Activated naive CD8-positive, alpha-beta T cell treated with anti-CD3 and anti-CD28 coated beads, Interleukin-2, amount 50 U/mL, for 16 hours (primary cell): ENCODE data around the gene ST8SIA6.
"Not testable (repeated sequence)": the region's sequence is repeated elsewhere in the genome, so short reads cannot be mapped to it uniquely, and the experiment has no call there.

Experiments
- DNase-seq: peaks from one replicate; pipeline ENCODE4 v3.0.0-alpha.2; 2020; ENCODE audit warnings: low read depth, low spot score

ST8SIA6 gene

DNA sequence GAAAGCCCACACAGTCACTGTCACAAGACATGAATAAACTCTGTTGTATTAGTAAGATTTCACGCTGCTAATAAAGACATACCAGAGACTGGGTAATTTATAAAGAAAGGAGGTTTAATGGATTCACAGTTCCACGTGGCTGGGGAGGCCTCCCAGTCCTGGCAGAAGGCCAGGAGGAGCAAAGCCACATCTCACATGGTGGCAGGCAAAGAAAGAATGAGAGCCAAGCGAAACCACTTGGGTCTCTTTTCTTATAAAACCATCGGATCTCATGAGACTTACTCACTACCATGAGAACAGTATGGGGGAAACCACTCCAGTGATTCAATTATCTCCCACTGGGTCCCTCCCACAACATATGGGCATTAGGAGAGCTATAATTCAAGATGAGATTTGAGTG, 110.2 kb downstream of the ST8SIA6 start:
- no peak for DNase-seq

DNA sequence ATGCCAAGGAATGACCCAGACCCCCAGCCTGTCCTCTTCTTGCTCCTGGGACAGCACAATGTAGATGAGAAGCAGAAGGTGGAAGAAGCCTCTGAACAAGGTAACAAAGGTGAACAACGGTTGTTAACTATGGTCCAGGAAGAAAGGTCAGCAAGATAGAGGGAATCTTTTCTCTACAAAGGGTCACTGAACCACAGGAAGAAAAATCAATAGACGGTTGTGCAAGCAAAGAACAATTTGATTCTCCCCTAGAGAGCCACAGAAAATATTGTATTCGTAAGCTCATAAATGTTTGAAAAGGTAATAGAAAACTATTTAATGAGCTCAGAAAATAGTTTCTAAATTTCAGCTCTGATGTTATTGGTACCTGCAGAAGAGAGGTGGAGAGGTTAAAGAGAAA, 111.3 kb downstream of the ST8SIA6 start:
- DNase-seq = no peak

DNA sequence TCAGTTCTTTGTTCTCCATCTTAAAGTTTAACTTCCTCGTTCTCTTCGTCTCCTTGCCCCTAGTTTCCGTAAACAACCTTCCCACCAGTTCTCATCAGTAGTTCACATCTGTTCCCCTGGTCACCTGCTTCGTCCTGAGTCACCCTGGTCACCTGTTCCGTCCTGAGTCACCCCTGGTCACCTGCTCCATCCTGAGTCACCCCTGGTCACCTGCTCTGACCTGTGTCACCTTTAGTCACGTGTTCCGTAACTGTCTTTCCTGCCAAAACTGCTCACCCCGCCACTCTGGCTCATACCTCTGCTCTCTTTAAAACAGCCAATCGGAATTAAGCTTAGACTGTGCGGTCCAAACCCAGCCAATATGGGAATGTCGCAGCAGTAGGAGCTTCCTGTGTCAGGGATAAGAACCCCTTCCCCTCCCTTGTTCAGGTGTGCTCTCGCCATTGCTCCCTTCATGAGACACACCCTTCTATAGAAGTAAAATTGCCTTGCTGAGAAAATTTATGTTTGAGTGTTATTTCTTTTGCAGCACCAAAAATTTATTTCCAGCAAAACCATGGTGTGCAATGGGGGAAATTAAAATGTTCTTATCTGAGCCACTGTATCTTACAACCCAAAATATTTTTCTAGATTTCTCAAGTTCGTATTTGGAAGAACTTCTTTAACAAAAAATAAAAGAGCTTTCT, 114.1 kb downstream of the ST8SIA6 start:
- no peak for DNase-seq

DNA sequence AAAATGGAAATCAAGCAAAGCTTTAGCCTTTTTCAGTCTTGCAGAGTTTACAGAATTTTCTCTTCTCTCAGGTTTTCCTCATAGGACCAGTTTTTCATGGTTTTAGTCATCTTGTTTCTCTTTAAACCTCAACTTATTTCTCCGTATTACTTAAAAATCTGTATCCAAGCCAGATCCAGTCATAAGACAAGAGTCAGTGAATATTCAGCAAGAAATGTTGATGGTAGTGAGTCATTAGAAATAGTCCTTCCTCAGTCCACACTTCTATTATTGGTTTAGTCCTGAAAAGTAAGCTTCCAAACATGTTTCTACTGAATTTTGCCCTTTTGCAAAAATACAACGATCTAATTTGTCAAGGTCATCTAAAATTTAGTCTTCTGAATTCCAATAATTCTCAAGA, 119.3 kb downstream of the ST8SIA6 start:
- DNase-seq = no peak

DNA sequence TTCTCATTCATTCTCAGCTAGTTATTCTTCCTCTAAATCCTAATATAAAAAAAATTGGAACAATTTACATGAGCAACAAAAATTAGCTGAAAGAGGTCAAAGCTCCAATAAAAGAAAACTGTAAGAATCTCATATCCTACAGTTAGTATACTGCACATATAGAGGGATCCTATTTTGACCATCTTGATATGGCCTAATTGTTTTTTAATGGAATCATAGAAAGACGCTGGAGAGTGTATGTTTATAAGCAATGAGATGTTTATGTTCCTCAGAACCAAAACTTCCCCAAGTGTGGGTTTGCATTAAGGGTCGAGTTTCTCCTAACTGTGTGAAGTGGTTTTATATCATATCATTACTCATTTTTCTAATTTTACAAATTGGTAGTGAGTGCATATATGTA, 123.9 kb downstream of the ST8SIA6 start:
- no peak for DNase-seq

DNA sequence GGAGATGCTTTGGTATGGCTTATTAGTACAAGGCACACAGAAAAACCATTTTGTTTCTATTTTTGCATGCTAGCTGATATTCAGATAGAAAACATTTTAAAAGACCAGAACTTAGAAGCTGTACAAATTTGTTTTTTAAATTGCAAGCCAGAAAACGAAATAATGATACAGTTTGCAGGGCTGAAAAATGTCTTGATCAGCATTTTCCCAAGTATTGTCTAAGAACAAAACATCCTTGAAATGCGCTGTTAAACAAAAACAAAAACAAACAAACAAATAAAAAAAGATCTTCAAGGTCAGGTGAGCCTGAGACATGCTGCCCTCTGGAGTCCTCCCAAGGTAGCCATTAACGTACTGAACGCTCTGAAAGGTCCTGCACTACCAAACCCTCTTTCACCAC, 128.0 kb downstream of the ST8SIA6 start:
- no peak for DNase-seq

DNA sequence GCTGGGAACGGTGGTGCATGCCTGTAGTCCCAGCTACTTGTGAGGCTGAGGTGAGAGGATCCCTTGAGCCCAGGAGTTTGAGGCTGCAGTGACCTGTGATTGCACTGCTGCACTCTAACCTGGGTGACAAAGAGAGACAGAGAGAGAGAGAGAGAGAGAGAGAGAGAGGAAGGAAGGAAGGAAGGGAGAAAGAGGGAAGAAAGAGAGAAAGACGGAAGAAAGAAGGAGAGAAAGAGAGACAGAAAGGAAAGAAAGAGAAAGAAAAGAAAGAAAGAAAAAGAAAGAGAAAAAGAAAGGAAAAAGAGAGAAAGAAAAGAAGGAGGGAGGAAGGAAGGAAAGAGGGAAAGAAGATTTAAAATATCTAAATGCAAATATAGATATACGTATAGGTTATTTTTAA, 132.4 kb downstream of the ST8SIA6 start:
- not testable (repeated sequence) for DNase-seq

DNA sequence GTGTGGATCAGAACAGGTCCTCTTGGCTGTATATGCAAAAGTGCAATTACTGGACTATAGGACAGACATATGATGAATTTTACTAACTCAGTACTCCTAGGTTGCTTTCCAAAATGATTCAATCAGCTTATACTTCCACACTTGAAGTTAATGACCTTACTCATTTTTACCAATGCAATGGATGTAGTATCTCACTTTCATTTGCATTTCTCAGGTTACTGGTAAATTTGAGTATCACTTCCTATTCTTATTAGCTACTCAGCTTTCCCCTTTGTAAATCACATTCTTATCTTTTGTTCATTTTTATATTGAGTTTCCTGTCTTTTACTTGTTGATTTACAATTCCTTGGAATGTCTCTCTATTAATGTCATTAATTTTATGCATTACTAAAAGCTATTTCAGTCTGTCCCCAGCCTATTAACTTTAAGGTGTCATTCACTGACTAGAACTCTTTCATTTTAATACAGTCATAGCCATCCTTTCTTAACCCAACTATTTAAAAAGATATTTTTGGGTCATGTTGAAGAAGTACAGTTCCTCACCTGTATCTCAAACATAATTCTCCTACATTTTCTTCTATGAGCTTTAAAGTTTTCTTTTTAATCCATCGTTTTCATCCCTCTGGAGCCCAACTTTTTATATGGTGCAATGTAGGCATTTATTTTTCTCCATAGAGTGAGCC, 137.8 kb downstream of the ST8SIA6 start:
- DNase-seq = no peak

DNA sequence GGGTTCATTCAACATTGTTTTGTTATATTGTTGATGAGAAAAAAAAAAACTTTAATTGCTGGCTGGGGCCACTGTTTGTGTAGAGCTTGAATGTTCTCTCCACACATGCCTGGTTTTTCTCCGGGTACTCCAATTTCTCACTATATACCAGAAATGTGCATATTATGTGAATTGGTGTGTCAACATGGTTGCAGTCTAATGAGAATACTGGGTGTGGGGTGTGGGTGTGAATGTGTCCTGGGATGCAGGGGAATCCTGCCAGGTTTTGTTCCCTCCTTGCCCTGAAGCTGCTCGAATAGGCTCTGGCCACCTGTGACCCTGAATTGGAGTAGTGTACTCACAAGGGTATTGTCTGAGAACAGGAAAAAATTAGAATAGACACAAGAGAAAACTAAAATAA, 145.0 kb downstream of the ST8SIA6 start:
- no peak for DNase-seq

DNA sequence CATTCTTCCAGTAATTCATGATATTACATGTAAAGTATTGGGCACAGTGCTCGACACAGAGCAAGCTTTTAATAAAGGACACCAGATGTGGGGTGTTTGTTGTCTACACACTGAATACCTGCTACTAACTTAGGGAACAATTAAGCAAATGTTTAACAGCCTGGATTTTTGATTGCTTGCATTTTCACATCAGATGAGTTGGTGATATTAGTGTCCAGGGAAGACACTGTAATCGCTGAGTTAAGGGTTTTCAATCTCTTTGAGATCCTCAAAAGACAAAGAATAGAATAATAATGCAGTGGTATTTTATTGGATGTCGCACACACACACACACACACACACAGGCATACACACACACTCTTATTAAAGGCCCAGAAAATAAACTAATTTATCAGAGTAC, 147.3 kb downstream of the ST8SIA6 start:
- DNase-seq = no peak

DNA sequence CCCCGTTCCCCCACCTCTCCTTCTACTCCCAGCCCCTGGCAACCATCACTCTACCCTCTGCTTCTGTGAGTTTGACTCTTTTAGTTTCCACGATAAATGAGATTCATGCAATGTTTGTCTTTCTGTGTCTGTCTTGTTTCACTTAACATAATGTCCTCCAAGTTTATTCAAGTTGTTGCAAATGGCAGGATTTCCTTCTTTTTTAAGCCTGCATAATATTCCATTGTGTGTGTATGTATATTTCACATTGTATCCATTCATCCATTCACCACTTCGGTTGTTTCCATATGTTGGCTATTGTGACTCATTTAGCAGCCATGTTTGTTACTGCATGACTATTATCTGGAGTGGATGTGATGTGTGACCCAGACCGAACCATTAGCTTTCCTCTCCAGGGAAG, 162.0 kb downstream of the ST8SIA6 start:
- no peak for DNase-seq

DNA sequence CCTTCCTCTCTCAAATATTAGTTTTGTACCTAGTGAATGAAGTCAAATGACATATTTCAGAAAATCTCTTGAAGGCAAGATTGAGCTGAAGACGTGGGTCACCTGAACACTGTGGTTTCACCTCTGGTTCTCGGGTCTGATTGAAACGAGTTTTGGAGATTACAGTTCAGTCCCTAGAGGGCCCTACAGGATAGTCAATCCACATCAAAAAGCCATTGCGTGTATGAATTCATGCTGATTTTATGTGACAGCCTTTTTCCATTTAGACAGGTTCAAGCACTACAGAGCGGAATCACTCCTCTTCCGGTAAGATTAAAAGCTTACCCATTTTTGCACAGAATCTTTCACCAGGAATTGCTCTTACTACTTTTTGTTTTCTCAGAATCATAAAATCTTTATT, 164.2 kb downstream of the ST8SIA6 start:
- no peak for DNase-seq

DNA sequence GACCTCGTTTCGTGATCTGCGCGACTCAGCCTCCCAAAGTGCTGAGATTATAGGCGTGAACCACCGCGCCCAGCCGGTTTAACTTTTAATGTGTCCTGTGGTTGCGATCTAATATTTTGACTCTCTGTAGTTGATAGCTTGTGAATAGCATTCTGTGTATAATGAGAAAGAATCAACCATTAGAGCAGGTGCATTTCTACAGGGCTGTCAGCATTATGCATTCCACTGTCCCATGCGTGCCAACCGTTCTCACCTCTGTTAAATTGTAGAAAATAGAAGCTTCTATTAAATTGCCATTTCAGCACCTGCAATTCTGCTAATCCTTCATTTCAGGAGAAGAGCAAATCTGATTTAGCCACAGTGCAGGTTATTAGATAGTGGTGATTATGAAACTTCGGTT, 164.6 kb downstream of the ST8SIA6 start:
- no peak for DNase-seq

DNA sequence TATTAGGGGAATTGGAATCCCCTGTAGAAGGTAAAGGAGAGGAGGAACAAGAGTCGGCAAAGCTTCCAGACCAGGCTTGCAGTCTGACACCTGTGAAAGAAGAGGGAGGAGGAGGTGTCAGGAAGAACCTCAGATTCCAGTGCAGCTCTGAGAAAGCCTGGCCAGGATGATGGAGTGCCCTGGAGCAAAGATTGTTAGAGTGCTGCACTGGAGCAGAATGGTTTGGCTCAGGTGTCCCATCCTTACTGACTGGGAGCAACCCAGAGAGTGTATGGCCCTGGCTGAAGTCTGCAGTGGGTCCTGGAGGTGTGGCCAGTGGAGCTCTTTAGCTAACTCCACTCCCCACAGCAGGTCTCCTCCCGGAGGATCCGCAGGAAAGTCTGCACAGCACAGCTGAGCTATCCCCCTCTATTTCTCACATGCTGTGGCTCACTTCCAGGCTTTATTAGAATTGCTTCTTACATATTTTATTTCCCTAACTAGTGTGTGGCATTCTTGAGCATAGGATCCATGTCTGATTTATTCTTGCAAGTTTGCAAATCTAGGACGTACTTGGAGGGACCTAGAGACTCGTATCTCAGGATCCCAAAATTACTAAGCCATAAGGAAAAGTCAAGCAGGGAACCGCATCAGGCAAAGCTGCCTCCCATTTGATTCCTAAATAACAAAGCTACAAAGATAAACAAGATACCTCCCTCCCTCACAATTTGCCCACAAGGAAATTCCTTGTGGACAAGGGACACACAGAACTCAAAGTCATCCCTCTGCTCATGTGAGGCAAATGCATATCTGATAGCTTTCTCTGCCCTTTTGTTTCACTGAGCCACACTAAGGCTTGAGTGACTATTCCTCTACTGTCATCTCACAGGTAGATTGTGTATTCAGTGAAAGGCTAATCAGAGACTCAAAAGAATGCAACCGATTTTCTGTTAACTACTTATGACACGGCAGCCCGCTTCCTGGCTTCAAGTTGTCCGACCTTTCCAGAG, 167.5 kb downstream of the ST8SIA6 start:
- DNase-seq = no peak

DNA sequence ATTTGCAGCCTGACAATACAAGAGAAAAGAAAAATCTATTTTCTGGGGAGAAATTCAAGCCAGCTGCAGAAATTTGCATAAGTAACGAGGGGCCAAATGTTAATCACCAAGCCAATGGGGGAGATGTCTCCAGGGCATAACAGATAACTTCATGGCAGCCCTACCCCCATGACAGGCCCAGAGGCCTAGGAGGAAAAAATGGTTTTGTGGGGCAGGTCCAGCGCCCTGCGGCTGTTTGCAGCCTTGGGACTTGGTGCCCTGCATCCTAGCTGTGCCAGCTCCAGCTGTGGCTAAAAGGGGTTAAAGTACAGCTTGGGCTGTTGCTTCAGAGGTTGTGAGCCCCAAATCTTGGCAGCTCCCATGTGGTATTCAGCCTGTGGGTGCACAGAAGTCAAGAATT, 172.1 kb downstream of the ST8SIA6 start:
- DNase-seq = no peak

DNA sequence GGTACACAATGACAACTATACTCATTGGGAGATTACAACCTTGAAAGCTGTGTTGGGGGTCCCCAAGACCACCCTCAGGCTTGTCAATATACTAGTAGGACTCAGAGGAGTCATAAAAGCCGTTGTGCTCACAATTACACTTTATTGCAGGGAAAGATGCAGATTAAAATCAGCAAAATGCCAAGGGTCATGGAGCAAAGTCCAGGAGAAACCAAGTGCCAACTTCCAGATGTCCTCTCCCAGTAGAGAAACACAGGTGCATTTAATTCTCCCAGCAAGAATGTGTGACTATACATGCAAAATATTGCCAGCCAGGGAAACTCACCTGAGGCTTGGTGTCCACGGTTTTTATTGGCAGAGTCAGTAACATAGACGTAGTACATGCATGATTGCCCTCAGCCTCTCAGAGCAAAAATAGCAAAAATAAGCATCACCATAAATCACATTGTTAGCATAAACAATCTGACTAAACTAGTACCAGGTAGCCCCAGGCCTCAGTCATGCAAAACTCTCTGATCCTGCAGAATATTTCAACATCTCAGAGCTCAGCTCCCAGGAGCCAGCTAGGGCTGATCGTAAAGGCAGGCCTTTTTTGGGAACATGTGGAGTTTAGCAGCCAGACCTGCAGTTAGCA, 175.7 kb downstream of the ST8SIA6 start:
- no peak for DNase-seq

DNA sequence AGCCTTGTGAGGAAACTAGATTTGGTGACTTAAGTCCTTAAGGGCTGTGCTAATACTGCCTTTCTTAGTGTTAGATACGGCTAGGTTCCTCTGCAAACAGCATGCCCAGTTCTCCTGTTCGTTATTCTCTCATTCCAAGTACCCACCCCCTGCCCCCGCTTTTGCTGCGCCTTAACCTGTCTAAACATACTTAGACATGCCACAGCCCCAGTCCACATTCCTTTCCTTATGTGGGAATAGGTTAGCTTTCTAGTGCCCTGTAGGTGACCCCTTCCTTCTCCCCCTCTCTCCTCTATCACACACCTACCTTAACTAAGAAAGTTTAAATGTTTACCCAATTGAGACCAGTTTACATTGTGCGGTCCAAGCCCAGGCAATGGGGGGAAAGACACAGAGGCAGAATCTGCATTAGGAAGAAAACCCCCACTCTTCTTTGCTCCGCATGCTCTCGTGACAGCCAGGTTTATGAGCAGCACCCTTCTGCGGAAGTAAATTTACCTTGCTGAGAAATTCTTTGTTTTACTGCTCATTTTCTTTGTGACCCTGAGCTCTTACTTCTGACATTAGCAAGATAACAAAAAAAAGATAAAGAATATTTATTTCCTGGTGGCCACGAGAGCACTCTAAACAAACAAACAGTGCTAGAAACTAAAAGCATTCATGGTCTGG, 177.5 kb downstream of the ST8SIA6 start:
- no peak for DNase-seq

DNA sequence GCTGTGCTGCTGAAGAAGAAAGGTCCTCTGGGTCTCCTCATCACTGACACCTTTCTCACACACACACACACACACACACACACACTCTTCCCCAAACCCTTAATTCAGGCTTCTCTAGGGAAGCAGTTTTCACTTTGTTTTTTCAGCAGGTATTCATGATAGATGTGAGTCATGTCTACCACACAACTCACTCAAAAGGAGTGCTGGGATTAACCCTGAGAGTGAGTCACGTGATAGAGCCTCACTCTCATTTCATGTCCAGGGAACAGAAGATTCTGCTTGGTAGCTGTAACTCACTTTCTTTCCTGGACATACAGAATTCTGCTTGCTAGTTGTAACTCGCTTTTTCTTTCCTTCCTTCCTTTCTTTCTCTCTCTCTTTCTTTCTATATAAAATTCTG, 181.0 kb downstream of the ST8SIA6 start:
- DNase-seq = no peak

DNA sequence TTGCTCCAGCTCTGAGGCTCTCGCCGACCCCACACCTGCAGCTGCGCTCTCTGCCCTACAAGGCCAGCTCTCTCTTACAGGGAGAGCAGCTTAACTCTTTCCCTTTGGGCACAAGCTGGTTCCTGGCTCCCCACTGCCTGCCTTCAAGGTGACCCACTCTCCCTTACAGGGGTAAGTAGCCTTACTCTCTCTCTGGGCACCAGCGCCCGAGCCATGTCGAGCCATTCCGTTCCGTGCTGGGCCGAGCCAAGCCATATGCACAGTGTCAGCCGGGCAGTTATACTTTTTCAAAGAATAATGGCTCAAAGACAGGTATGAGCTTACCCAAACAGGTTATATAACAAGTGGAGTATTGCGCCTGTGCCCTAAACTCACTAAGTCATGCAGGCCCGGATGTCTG, 181.7 kb downstream of the ST8SIA6 start:
- no peak for DNase-seq
